Measurements from ENCODE around the gene CTF1. TPM values are rescaled to one million over a fixed set of nuclear protein-coding genes. Genes with fewer than 3 reads are reported as not detected.
"Not testable (repeated sequence)": the region's sequence is repeated elsewhere in the genome, so short reads cannot be mapped to it uniquely, and the experiment has no call there.

The CTF1 gene
- total RNA-seq, 1 donor from 2014 or later = 4.2 TPM

DNA sequence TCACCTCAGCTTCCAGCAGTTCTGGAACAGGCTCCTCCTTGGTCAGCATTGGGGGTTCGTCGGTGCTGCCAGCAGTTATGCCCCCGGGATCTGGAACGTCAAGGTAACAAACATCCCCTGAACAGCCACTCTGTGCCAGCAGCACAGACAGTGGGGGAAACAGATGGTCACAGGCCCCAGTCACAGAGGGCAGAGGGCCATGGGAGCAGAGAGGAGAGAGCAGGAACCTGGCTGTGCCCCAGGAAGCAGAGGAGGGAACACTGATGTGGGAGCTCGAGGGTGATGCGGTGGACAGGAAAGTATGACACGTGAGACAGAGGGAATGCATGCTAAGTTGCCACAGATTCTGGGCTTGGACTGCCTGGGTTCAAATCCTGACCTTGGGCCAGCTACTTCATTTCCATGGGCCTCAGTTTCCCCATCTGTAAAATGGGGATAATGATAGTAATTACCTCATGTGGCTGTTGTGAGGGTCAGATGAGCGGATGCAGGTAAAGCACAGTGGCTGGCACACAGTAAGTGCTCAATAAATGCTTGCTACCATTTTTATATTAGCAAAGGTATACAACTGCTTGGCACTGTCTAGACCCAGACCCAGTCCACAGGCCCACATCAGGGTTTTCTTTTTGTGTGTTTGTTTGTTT lies 7.4 kb upstream of the CTF1 start:
- no peak for DNase-seq (ENCODE audit: low spot score)
- Mint-ChIP-seq H3K9me3 (ENCODE audit: low read depth) (no peaks in the 10 kb centered on the region), H3K27ac (ENCODE audit: unreplicated experiment) (no peak overlapping the region), H3K27me3 (ENCODE audit: low read depth) (no peaks in the 10 kb centered on the region), H3K36me3 (ENCODE audit: low read depth) (peaks cover 12% of the 10 kb centered on the region), H3K4me3 (ENCODE audit: unreplicated experiment) (no peak overlapping the region), H3K4me1 (ENCODE audit: low read depth) (peaks cover 13% of the 10 kb centered on the region)
- TF ChIP-seq CTCF (IDR thresholded peaks at IDR 0.05) = no peak

DNA sequence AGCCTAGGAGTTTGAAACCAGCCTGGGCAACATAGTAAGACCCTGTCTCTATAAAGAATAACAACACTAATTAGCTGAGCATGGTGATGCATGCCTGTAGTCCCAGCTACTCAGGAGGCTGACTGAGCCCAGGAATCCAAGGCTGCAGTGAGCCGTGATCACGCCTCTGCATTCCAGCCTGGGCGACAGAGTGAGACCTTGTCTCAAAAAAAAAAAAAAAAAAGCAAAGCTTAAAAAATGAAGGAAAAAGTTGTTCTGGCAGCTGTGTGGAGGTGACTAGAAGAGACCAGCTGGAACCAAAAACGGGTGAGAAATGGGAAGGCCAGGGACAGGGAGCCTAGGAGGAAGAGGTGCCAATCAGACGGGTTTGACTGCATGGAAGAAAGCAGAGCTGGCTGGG lies 6.7 kb upstream of the CTF1 start:
- Mint-ChIP-seq H3K4me1 (ENCODE audit: low read depth) (peaks cover 20% of the 10 kb centered on the region), H3K4me3 (ENCODE audit: unreplicated experiment) (no peak overlapping the region)
- no peak for DNase-seq (ENCODE audit: low spot score)

DNA sequence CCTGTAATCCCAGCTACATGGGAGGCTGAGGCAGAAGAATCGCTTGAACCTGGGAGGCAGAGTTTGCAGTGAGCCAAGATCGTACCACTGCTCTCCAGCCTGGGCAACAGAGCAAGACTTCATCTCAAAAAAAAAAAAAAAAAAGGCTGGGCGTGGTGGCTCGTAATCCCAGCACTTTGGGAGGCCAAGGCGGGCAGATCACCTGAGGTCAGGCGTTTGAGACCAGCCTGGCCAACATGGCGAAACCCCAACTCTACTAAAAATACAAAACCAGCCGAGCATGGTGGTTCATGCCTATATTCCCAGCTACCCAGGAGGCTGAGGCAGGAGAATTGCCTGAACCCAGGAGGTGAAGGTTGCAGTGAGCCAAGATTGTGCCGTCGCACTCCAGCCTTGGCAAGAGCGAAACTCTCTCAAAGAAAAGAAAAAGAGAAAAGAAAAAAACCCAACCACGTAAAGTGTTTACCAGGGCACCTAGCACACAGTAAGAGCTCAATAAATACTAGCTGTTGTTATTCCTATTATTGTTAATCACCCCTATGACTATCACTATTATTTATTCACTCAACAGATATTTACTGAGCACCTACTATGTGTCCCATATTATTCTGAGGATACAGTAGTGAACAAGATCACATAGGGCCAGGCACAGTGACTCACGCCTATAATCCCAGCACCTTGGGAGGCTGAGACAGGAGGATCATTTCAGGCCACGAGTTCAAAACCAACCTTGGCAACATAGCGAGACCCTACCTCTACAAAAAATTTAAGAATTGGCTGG lies 5.2 kb upstream of the CTF1 start:
- Mint-ChIP-seq H3K4me1 (ENCODE audit: low read depth) (peaks cover 35% of the 10 kb centered on the region), H3K36me3 (ENCODE audit: low read depth) (peaks cover 11% of the 10 kb centered on the region)
- H3K27me3 Mint-ChIP-seq (ENCODE audit: low read depth); DNase-seq (ENCODE audit: low spot score); H3K27ac Mint-ChIP-seq (ENCODE audit: unreplicated experiment); H3K4me3 Mint-ChIP-seq (ENCODE audit: unreplicated experiment); H3K9me3 Mint-ChIP-seq (ENCODE audit: low read depth): not testable (repeated sequence)

More for the DNA sequence above, 6.7 kb upstream of the CTF1 start:
- no peak for TF ChIP-seq CTCF (IDR thresholded peaks at IDR 0.05)
- Mint-ChIP-seq H3K27me3 (ENCODE audit: low read depth) (no peaks in the 10 kb centered on the region), H3K27ac (ENCODE audit: unreplicated experiment) (peak overlapping the region; percentile 39), H3K36me3 (ENCODE audit: low read depth) (peaks cover 12% of the 10 kb centered on the region), H3K9me3 (ENCODE audit: low read depth) (no peaks in the 10 kb centered on the region)

DNA sequence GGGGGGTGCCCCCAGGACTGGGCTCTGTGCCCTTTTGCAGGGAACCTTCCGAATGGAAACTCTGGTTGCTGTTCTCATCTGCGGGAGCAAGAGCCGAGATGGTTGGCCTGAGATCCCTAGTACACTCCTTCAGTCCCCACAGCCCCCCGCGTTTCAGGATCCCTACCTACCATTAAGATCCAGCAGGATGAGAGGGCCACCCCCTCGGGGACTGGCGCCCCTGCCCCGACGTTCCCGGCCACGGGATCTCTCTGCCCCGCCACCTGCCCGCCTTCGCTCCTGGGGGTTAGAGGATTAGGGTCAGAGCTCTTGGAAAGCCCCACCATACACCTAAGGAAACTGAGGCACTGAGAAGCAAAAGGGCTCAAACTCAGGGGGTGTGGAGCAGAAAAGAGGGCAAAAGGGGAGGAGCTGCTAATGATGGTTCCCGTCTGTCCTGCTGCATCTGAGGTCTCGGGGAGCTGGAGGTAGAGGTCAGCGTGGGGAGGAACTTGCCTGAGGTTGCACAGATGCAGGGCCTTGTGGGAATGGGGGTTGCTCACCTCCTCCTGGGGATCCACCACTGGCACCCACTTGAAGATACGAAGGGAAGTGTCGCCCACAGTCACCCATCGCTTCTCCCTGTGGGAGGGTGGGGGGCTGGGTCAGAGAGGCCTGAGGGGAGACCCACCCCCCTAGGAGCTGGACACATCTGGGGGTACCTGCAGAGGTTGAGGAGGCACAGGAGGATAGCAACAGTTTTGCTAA lies 3.6 kb upstream of the CTF1 start:
- H3K9me3 Mint-ChIP-seq (ENCODE audit: low read depth) = no peaks in the 10 kb centered on the region
- peaks cover 50% of the 10 kb centered on the region for H3K4me1 Mint-ChIP-seq (ENCODE audit: low read depth)
- no peak for DNase-seq (ENCODE audit: low spot score)
- H3K4me3 Mint-ChIP-seq (ENCODE audit: unreplicated experiment) = peak overlapping the region; percentile 83
- peak overlapping the region; percentile 4 for H3K27ac Mint-ChIP-seq (ENCODE audit: unreplicated experiment)
- H3K36me3 Mint-ChIP-seq (ENCODE audit: low read depth) = peaks cover 9% of the 10 kb centered on the region
- no peaks in the 10 kb centered on the region for H3K27me3 Mint-ChIP-seq (ENCODE audit: low read depth)
- TF ChIP-seq CTCF (IDR thresholded peaks at IDR 0.05) = no peak

DNA sequence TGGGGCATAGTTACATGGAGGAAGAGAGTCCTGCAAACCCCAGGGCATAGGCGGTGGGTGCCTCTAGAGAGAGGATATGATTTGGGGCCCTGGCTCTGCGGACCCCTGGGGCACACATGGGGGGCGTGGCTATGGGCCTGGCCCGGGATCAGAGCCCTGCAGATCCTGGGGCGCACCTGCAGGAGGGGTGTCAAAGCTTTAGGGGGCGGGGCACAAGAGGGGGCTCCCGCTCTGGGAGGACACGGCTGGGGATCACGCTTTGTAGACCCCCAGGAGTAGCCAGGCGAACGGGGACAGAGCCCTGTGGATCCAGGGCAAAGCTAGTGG lies 3.0 kb upstream of the CTF1 start:
- H3K9me3 Mint-ChIP-seq (ENCODE audit: low read depth) = no peaks in the 10 kb centered on the region
- H3K27me3 Mint-ChIP-seq (ENCODE audit: low read depth) = no peaks in the 10 kb centered on the region
- H3K4me1 Mint-ChIP-seq (ENCODE audit: low read depth) = peaks cover 50% of the 10 kb centered on the region
- TF ChIP-seq CTCF (IDR thresholded peaks at IDR 0.05) = no peak
- peak overlapping the region; percentile 83 for H3K4me3 Mint-ChIP-seq (ENCODE audit: unreplicated experiment)
- H3K36me3 Mint-ChIP-seq (ENCODE audit: low read depth) = peaks cover 9% of the 10 kb centered on the region
- H3K27ac Mint-ChIP-seq (ENCODE audit: unreplicated experiment) = peak overlapping the region; percentile 66
- no peak for DNase-seq (ENCODE audit: low spot score)

All from chondrocyte (in vitro differentiated cells).